Activated B cell treated with CpG ODN at 0.5 μM for 24 hours (primary cell): ENCODE measurements around the gene TNFRSF9. TPM values are rescaled to one million over a fixed set of nuclear protein-coding genes. Genes with fewer than 3 reads are reported as not detected.

Source experiments
- ATAC-seq: fragments of 200-7000 bp; cut with Tn5 transposase; one replicate; pipeline ENCODE4 v1.10.0; 2021; ENCODE audit warnings: low read depth, mild to moderate bottlenecking, moderate library complexity
- CTCF ChIA-PET: fragments of 350-600 bp; sonication (Branson Sonifier 250); formaldehyde crosslinking; loops from one replicate; lab custom pipeline; 2021; ENCODE audit warnings: antibody characterized with exemption; lab: Charles Lee
- POLR2A ChIA-PET: fragments of 350-600 bp; sonication (Branson Sonifier 250); formaldehyde crosslinking; loops from one replicate; lab custom pipeline; 2021; ENCODE audit warnings: antibody characterized with exemption; lab: Charles Lee
- DNase-seq: peaks from one replicate; pipeline ENCODE4 v3.0.0; 2022
- H3K27ac Mint-ChIP-seq: one replicate; pipeline ENCODE4 v1.8.0; 2020; ENCODE audit warnings: mixed read lengths
- H3K27me3 Mint-ChIP-seq: one replicate; pipeline ENCODE4 v1.8.0; 2021; ENCODE audit warnings: mixed read lengths
- H3K36me3 Mint-ChIP-seq: one replicate; pipeline ENCODE4 v1.8.0; 2021; ENCODE audit warnings: low read depth, mixed read lengths
- H3K4me1 Mint-ChIP-seq: one replicate; pipeline ENCODE4 v1.8.0; 2021; ENCODE audit warnings: mixed read lengths
- H3K4me3 Mint-ChIP-seq: one replicate; pipeline ENCODE4 v1.8.0; 2020; ENCODE audit warnings: mild to moderate bottlenecking, mixed read lengths
- H3K9me3 Mint-ChIP-seq: one replicate; pipeline ENCODE4 v1.8.0; 2020; ENCODE audit warnings: mixed read lengths
- CTCF ChIP-seq: fragments of 200-600 bp; IDR thresholded peaks from one replicate; pipeline ENCODE4 v1.8.0; 2022; ENCODE audit warnings: antibody characterized with exemption, mild to moderate bottlenecking
- intact Hi-C: fragments of 100-400 bp; cut with micrococcal nuclease; formaldehyde crosslinking; loops from one replicate; pipeline ENCODE4 v1.15.1; 2024
- total RNA-seq: library from RNA; stranded (reverse); gene quantifications from 2 replicates; pipeline ENCODE4 v1.2.3, GENCODE V29; 2022

Gene TNFRSF9
- total RNA-seq, 1 donor from 2014 or later: 2.2 TPM

- POLR2A ChIA-PET: no interaction called here
- no peaks in the 10 kb centered on the region for H3K9me3 Mint-ChIP-seq
- TF ChIP-seq CTCF: no peak
- H3K4me1 Mint-ChIP-seq: peaks cover 17% of the 10 kb centered on the region
- H3K4me3 Mint-ChIP-seq: no peak overlapping the region
- no peak for DNase-seq
- CTCF ChIA-PET: no interaction called here
- H3K36me3 Mint-ChIP-seq: no peaks in the 10 kb centered on the region
- intact Hi-C loops: no loop called here
- no peak overlapping the region for H3K27ac Mint-ChIP-seq
- H3K27me3 Mint-ChIP-seq: peaks cover 3% of the 10 kb centered on the region
- no peak for ATAC-seq
These were observed 24.7 kb downstream of the TNFRSF9 start for GRCh38 chr1:7915826-7916500.

- Mint-ChIP-seq H3K27me3 (peaks cover 3% of the 10 kb centered on the region), H3K27ac (peak overlapping the region; percentile 82), H3K4me3 (peak overlapping the region; percentile 91), H3K4me1 (peaks cover 13% of the 10 kb centered on the region), H3K36me3 (no peaks in the 10 kb centered on the region), H3K9me3 (no peaks in the 10 kb centered on the region)
- CTCF ChIA-PET: interaction anchor here (1.9 kb wide), 1 partner anchor 160 kb away, joined by 5 read pairs; no protein-coding TSS in a partner anchor
- intact Hi-C loops: loop anchor here (5.0 kb wide), 1 partner anchor 39 kb away; no protein-coding TSS in a partner anchor
- TF ChIP-seq CTCF: no peak
- peak; percentile 16 for DNase-seq
- POLR2A ChIA-PET: interaction anchor here (0.6 to 1.2 kb wide), 6 partner anchors 9 to 405 kb away, joined by 3 to 5 read pairs (median 4); partner anchors contain the start of genes PARK7, PER3 and TNFRSF9
- peak; percentile 86 for ATAC-seq
These were observed 27.7 kb downstream of the TNFRSF9 start for GRCh38 chr1:7912743-7913557.

- H3K27me3 Mint-ChIP-seq: peaks cover 3% of the 10 kb centered on the region
- ATAC-seq (no peak), DNase-seq (no peak)
- intact Hi-C loops: loop anchor here (5.0 kb wide), 1 partner anchor 40 kb away; no protein-coding TSS in a partner anchor
- no peaks in the 10 kb centered on the region for H3K36me3 Mint-ChIP-seq
- peak overlapping the region; percentile 82 for H3K27ac Mint-ChIP-seq
- CTCF ChIA-PET: no interaction called here
- TF ChIP-seq CTCF: no peak
- POLR2A ChIA-PET: interaction anchor here (0.8 to 1.0 kb wide), 2 partner anchors 42 to 49 kb away, joined by 3 to 4 read pairs; partner anchors contain the start of gene PARK7
- peak overlapping the region; percentile 91 for H3K4me3 Mint-ChIP-seq
- no peaks in the 10 kb centered on the region for H3K9me3 Mint-ChIP-seq
- H3K4me1 Mint-ChIP-seq: peaks cover 13% of the 10 kb centered on the region
These were observed 28.5 kb downstream of the TNFRSF9 start for GRCh38 chr1:7912145-7912544.

GRCh38 chr1:7905262-7905661 is 35.4 kb downstream of the TNFRSF9 start:
- H3K4me3 Mint-ChIP-seq: no peak overlapping the region
- intact Hi-C loops: no loop called here
- no peaks in the 10 kb centered on the region for H3K27me3 Mint-ChIP-seq
- ATAC-seq (no peak), DNase-seq (no peak)
- POLR2A ChIA-PET: interaction anchor here (1.6 kb wide), 1 partner anchor 8 kb away, joined by 4 read pairs; no protein-coding TSS in a partner anchor
- no peak overlapping the region for H3K27ac Mint-ChIP-seq
- no peaks in the 10 kb centered on the region for H3K9me3 Mint-ChIP-seq
- peaks cover 4% of the 10 kb centered on the region for H3K4me1 Mint-ChIP-seq
- no peak for TF ChIP-seq CTCF
- CTCF ChIA-PET: interaction anchor here (1.5 kb wide), 1 partner anchor 97 kb away, joined by 3 read pairs; no protein-coding TSS in a partner anchor
- peaks cover 4% of the 10 kb centered on the region for H3K36me3 Mint-ChIP-seq
